IgD-negative memory B cell (primary cell): ENCODE results near the gene ZNF423. TPM values are rescaled to one million over a fixed set of nuclear protein-coding genes. Genes with fewer than 3 reads are reported as not detected.

Source experiments
- H3K27ac Mint-ChIP-seq, 3 donors: one replicate each; pipeline ENCODE4 v1.8.0; 2020 to 2022; ENCODE audit warnings: mild to moderate bottlenecking in 3 of 3, mixed read lengths in 3 of 3, moderate library complexity in 1 of 3
- H3K27me3 Mint-ChIP-seq: one replicate; pipeline ENCODE4 v1.8.0; 2021; ENCODE audit warnings: mixed read lengths
- H3K36me3 Mint-ChIP-seq: one replicate; pipeline ENCODE4 v1.8.0; 2020; ENCODE audit warnings: mild to moderate bottlenecking, mixed read lengths
- H3K4me1 Mint-ChIP-seq, 3 donors: one replicate each; pipeline ENCODE4 v1.8.0; 2020 to 2022; ENCODE audit warnings: mixed read lengths in 3 of 3, mild to moderate bottlenecking in 1 of 3
- H3K4me3 Mint-ChIP-seq, 4 donors: one replicate each; pipeline ENCODE4 v1.8.0; 2020 to 2022; ENCODE audit warnings: mild to moderate bottlenecking in 4 of 4, mixed read lengths in 4 of 4, moderate library complexity in 3 of 4
- H3K9me3 Mint-ChIP-seq, 3 donors: one replicate each; pipeline ENCODE4 v1.8.0; 2020 to 2021; ENCODE audit warnings: mixed read lengths in 3 of 3, mild to moderate bottlenecking in 1 of 3
- polyA plus RNA-seq: library from polyadenylated mRNA; unstranded; fragments of 300-500 nt; fragmentation: Illumina TruSeq; gene quantifications from one replicate; pipeline ENCODE4 v1.2.3, GENCODE V29; 2021

The ZNF423 gene
- polyA plus RNA-seq, 1 donor from 2014 or later, result not detected

DNA sequence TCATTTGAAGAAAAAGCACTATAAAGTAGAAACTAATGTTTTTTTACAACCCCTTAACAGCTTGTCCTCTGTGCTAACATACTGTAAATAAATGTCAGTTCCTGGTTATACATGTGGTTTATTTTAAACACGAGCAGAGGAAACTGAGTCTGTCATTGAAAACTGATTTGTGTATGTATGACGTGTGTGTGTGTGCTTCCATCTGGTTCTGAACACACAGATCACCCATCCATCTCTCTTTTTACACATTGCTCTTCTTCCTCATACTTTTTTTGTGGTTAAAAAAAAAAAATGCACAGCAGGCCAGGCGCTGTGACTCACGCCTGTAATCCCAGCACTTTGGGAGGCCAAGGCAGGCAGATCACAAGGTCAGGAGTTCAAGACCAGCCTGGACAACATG, 49.5 kb downstream of the ZNF423 start:
- peaks cover 9% of the 10 kb centered on the region for H3K27me3 Mint-ChIP-seq
- H3K27ac Mint-ChIP-seq, result no peak overlapping the region
- H3K9me3 Mint-ChIP-seq, result peaks cover 0 to 2% (median 0%) of the 10 kb centered on the region in 3 donors
- no peak overlapping the region for H3K4me3 Mint-ChIP-seq
- peaks cover 0 to 2% (median 0%) of the 10 kb centered on the region in 3 donors for H3K4me1 Mint-ChIP-seq
- no peaks in the 10 kb centered on the region for H3K36me3 Mint-ChIP-seq

DNA sequence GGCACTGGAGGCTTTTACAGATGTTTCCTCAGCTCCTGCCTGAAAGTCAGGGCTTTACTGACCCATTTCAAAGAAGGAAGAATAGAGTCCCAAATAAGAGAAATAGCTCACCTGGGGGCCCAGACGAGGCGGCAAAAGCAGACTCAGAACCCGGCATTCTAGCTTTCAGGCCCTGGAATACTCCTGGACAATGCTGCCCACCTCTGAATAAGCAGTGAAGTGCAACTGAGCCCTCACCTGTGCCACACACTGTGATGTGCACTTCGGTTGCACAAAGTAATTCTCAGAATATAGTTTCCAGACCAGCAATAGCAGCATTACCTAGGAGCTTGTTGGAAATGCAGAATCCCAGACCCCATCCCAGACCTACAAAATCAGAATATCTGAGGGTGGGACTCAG, 54.6 kb downstream of the ZNF423 start:
- Mint-ChIP-seq H3K4me3 (no peak overlapping the region), H3K36me3 (no peaks in the 10 kb centered on the region), H3K9me3 (peaks cover 0 to 2% (median 1%) of the 10 kb centered on the region in 3 donors), H3K27ac (no peak overlapping the region), H3K27me3 (peaks cover 10% of the 10 kb centered on the region), H3K4me1 (no peaks in the 10 kb centered on the region)

DNA sequence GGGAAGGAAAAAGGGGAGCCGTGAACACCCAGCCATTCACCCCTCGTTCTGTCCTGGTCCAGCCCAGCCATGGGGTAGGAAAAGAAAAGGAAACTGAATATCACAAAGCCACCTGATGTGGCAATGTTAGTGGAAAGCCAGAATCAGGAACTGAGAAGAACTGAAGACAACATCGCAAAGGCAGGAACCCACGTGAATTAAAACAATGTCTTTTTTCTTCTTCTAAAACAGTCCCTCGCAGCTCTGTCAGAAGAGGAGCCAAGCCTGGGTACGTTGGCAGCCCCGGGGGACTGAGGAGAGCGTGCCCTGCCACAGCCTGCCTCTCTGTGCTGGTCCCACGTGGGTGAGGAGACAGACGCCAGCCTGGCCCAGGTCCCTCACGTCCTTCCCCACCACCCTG, 55.0 kb downstream of the ZNF423 start:
- Mint-ChIP-seq H3K4me3 (no peak overlapping the region), H3K9me3 (peaks cover 0 to 2% (median 2%) of the 10 kb centered on the region in 3 donors), H3K27me3 (peaks cover 10% of the 10 kb centered on the region), H3K27ac (no peak overlapping the region), H3K4me1 (no peaks in the 10 kb centered on the region), H3K36me3 (no peaks in the 10 kb centered on the region)

DNA sequence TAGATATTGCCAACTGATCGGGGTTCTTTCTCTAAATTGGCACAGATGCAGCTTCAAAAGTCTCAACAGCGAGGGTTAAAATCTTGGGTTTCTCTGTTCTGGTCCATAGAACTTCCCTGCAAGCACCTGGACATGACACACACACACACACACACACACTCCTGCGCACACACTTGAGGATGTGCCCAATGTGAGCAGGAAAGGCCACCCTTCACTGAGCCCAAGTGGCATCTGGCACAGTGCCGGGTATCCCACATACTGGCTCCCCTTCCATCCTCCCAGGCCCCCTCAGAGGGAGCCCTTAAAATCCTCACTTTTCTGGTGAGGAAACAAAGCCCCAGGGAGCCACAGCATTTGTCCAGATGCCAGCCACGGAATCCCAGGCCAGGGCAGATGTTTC, 55.5 kb downstream of the ZNF423 start:
- no peak overlapping the region for H3K4me3 Mint-ChIP-seq
- peaks cover 10% of the 10 kb centered on the region for H3K27me3 Mint-ChIP-seq
- no peak overlapping the region for H3K27ac Mint-ChIP-seq
- H3K4me1 Mint-ChIP-seq, result no peaks in the 10 kb centered on the region
- no peaks in the 10 kb centered on the region for H3K36me3 Mint-ChIP-seq
- peaks cover 0 to 2% (median 2%) of the 10 kb centered on the region in 3 donors for H3K9me3 Mint-ChIP-seq

DNA sequence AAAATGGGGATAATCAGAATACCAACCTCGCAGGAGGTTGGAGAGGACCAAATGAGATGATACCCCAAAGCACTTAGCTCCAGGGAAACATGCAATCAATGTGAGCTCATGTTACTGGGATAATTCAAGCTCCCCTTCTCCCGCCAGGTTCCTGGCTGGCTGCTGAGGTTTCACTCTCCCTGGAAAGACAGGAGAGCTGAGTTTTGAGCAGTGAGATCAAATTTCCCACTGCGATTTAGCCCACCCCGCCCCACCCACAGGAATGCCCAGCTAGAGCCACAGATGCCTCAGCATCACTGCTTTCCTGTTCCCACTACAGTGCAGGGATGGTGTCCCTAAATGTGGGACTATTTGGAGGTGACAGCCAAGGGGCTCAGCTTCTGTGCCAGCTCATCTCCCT, 56.7 kb downstream of the ZNF423 start:
- Mint-ChIP-seq H3K27me3 (peaks cover 8% of the 10 kb centered on the region), H3K36me3 (no peaks in the 10 kb centered on the region)

DNA sequence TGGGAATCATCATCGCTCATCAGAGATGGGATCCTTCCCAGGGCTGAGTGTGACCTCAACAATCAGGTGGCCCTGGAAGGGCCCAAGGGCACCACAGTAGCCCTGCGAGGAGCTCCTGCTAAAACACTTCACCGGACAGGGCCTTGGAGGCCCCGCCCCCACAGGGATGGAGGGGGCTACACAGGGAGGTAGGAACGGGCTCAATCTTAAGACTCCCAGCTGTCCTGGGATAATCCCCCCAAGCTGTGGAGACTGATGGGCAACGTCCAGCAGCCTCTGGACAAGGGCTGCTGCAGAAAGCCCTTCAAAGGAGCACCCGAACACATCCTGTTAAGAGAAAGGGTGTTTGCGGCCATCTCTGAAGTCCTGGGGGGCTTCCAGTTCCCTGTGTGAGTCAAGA, 60.4 kb downstream of the ZNF423 start:
- Mint-ChIP-seq H3K36me3 (no peaks in the 10 kb centered on the region), H3K9me3 (peaks cover 0 to 5% (median 0%) of the 10 kb centered on the region in 3 donors), H3K4me3 (no peak overlapping the region), H3K4me1 (no peaks in the 10 kb centered on the region), H3K27ac (no peak overlapping the region), H3K27me3 (peaks cover 8% of the 10 kb centered on the region)

More for the DNA sequence above, 56.7 kb downstream of the ZNF423 start:
- peaks cover 0 to 4% (median 0%) of the 10 kb centered on the region in 3 donors for H3K9me3 Mint-ChIP-seq
- no peak overlapping the region for H3K4me3 Mint-ChIP-seq
- no peaks in the 10 kb centered on the region for H3K4me1 Mint-ChIP-seq
- H3K27ac Mint-ChIP-seq, result no peak overlapping the region

DNA sequence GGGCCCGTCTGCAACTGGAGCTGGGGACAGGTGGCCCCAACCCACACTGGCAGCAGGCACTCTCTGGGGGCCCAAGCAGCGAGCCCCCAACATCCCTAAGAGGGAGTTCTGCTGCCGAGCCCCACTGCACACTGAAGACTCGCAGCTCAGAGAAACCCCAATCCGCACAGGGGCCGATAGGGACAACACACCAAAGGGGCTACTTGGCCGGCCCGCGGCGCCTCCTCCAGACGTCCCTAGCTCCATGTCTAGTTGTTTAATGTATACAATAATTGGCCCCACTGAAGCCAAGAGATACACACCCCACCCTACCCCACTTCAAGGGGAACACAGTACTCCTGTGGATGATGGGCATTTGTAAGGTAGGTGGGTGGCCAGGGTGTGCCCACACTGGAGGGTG, 62.7 kb downstream of the ZNF423 start:
- Mint-ChIP-seq H3K4me1 (no peaks in the 10 kb centered on the region), H3K4me3 (no peak overlapping the region), H3K36me3 (no peaks in the 10 kb centered on the region), H3K27ac (no peak overlapping the region), H3K27me3 (peaks cover 8% of the 10 kb centered on the region), H3K9me3 (peaks cover 0 to 8% (median 0%) of the 10 kb centered on the region in 3 donors)

DNA sequence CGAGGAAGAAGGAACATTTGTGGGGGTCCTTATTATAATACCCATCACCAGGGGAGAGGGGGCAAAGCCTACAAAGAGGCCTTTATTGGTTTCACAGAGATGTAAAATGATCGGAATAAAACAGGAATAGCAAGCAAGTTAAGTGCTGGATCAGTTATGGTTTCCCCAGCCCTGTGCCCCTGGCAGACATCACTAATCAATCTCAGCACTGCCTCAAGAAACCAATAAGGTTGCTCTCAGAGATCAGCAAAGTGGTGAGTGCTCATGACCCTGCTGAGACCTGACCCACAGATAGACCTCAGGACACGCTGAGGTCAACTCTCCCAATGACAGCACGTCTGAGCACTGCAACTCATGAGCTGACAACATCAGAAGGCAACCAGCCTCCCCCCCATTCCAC, 66.3 kb downstream of the ZNF423 start:
- Mint-ChIP-seq H3K4me3 (no peak overlapping the region), H3K36me3 (no peaks in the 10 kb centered on the region), H3K4me1 (no peaks in the 10 kb centered on the region), H3K27me3 (peaks cover 8% of the 10 kb centered on the region), H3K9me3 (peaks cover 0 to 7% (median 0%) of the 10 kb centered on the region in 3 donors), H3K27ac (no peak overlapping the region)

DNA sequence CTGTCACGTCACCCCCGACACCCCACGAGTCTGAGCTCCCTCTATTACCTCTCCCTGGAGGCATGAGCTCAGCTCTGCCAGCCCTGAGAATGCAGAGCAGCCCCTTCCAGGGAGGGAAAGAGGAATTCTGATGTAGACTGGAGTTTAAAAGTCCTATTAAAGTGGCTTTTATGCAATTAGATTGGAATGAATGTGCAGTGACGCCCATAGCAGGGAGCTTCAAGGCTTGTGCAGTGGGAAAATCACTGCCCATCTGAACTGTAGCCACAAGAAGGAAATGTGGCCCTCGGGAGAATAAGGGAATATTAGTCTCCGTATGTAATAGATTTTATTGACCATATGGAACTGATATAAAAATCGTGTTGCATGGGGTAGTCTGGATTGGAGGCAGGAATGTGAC, 66.9 kb downstream of the ZNF423 start:
- H3K27me3 Mint-ChIP-seq, result peaks cover 8% of the 10 kb centered on the region

DNA sequence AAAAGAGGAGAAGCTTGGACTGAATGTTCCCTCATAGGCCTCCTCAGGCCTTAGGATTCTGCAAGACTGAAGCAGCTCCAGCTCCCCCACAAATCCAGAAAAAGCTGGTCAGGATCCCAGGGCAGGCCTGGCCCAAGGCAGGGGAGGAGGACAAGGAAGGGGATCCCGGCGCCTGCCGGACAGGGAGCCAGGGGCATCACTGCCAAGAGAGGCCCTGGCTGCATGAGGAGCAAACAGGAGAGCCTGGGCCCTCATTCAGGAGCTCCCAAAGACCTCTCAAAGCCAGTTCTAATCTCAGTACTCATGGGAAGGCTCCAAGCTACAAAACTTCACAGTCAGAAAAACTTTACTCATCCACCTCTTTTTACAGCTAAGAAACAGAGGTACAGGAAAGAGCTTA, 67.3 kb downstream of the ZNF423 start:
- Mint-ChIP-seq H3K36me3 (no peaks in the 10 kb centered on the region), H3K4me3 (no peak overlapping the region), H3K27ac (no peak overlapping the region), H3K4me1 (no peaks in the 10 kb centered on the region), H3K9me3 (peaks cover 0 to 4% (median 0%) of the 10 kb centered on the region in 3 donors), H3K27me3 (peaks cover 8% of the 10 kb centered on the region)

More for the DNA sequence above, 66.9 kb downstream of the ZNF423 start:
- Mint-ChIP-seq H3K36me3 (no peaks in the 10 kb centered on the region), H3K9me3 (peaks cover 0 to 4% (median 0%) of the 10 kb centered on the region in 3 donors), H3K27ac (no peak overlapping the region), H3K4me3 (no peak overlapping the region), H3K4me1 (no peaks in the 10 kb centered on the region)

DNA sequence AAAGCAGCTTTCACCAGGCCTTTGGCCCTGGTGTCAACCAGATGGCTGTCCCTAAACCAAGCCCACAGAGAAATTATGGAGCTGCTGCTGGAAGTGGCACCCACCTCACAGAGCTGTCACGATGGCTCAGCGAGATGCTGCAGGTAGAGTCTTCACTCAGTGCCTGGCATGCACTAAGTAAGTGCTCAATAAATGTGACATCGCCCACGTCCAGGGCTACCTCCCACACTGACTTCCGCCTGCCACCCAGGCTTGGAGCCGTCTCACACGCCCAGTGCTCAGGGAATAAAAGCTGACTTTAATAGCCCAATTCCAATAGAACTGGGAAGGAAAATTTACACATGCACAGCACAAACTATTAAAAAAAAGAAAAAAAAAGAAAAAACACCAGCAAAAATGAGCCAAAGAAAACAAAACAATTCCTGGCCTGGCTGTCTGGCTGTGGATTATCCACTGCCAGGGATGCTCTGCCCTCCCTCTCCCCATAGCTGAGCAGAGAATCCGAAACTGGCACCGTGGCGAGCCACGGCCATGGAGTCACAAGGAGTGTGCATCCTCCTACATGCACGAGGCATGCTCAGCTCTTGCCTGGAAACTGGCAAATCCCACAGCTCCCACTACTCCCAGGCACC, 68.9 kb downstream of the ZNF423 start:
- Mint-ChIP-seq H3K4me3 (no peak overlapping the region), H3K27me3 (peaks cover 6% of the 10 kb centered on the region), H3K4me1 (no peaks in the 10 kb centered on the region), H3K27ac (no peak overlapping the region), H3K9me3 (peaks cover 0 to 4% (median 0%) of the 10 kb centered on the region in 3 donors), H3K36me3 (no peaks in the 10 kb centered on the region)

DNA sequence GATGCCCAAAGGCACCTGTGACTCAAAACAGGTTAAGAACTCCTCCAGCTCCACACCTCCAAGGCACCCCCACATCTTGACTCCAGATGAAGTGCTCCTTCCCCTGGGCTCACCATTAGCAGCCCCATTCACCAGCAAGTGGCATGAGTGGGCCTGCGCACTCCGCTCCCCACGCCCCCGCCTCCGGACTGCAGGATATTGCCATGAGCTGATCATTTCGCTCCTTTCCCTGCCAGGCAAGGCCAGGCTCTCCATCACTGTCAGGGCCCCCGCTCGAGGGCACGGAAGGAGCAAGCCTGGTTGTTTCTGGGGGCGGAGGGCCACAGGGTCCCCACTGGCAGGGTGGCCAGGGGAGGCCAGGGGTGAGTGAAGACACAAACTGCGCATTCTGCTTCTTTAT, 69.9 kb downstream of the ZNF423 start:
- peaks cover 0 to 4% (median 0%) of the 10 kb centered on the region in 3 donors for H3K9me3 Mint-ChIP-seq
- no peaks in the 10 kb centered on the region for H3K36me3 Mint-ChIP-seq
- no peak overlapping the region for H3K4me3 Mint-ChIP-seq
- peaks cover 2% of the 10 kb centered on the region for H3K27me3 Mint-ChIP-seq
- H3K4me1 Mint-ChIP-seq, result no peaks in the 10 kb centered on the region
- no peak overlapping the region for H3K27ac Mint-ChIP-seq

DNA sequence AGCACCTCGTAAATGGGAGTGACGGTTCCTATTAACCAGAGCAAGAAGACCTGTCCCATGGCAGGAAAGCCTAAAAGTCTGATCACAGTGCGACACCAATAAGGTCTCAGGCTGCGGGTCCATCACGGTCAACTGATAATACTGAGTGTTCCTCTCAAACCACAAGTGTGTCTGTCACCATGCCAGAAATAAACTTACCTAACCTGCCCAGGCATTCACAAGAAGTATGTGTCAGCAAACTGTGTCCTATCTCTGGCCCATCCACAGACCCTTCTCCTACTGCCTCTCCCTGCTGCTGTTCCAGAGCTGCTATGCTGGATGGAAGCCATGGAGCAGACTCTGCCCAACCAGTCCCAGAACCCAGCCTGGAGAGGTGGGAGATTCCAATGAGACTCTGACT, 73.5 kb downstream of the ZNF423 start:
- H3K4me3 Mint-ChIP-seq, result no peak overlapping the region
- no peak overlapping the region for H3K27ac Mint-ChIP-seq
- H3K36me3 Mint-ChIP-seq, result no peaks in the 10 kb centered on the region
- H3K4me1 Mint-ChIP-seq, result no peaks in the 10 kb centered on the region
- no peaks in the 10 kb centered on the region for H3K9me3 Mint-ChIP-seq
- H3K27me3 Mint-ChIP-seq, result peaks cover 2% of the 10 kb centered on the region

DNA sequence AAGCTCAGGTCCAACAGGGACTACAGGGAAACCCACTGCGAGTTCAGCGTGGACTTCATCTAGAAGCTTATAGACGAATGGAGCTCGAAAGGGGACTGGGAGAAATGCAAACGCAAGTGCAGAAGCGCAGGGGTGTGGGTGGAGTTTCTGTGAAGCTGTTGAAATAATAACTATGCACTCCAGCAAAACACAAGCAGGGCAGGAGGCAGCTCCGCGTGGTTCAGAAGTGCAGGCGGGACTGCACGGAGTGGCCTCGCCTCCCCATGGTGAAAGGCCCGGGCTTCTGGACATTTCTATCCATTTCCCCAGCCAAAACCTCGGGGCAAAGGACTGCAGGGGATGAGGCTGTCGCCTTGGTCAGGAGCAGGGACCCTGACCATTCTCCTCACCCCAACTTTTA, 74.5 kb downstream of the ZNF423 start:
- Mint-ChIP-seq H3K27ac (no peak overlapping the region), H3K4me1 (no peaks in the 10 kb centered on the region), H3K27me3 (peaks cover 2% of the 10 kb centered on the region), H3K4me3 (no peak overlapping the region), H3K9me3 (no peaks in the 10 kb centered on the region), H3K36me3 (no peaks in the 10 kb centered on the region)

DNA sequence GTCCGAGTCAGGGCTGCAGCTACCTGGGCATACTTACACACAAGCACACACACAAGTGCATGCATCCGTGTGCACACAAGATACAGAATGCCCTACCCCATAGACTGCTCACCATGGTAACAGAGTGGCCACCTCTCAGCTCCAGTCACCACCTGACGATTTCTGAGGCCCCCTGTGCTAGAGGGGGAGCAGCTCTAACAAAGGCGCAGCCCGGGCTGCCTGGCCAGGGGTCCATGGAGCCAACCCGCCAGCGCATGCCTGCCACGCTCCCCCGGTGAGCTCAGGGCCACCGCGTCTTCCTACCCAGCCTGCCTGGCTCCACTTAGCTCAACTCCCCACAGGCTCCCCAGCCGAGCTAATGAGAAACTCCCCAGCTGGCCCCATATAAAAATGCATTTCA, 75.5 kb downstream of the ZNF423 start:
- peaks cover 2% of the 10 kb centered on the region for H3K27me3 Mint-ChIP-seq
- no peak overlapping the region for H3K27ac Mint-ChIP-seq
- no peak overlapping the region for H3K4me3 Mint-ChIP-seq
- no peaks in the 10 kb centered on the region for H3K36me3 Mint-ChIP-seq
- H3K9me3 Mint-ChIP-seq, result no peaks in the 10 kb centered on the region
- no peaks in the 10 kb centered on the region for H3K4me1 Mint-ChIP-seq

DNA sequence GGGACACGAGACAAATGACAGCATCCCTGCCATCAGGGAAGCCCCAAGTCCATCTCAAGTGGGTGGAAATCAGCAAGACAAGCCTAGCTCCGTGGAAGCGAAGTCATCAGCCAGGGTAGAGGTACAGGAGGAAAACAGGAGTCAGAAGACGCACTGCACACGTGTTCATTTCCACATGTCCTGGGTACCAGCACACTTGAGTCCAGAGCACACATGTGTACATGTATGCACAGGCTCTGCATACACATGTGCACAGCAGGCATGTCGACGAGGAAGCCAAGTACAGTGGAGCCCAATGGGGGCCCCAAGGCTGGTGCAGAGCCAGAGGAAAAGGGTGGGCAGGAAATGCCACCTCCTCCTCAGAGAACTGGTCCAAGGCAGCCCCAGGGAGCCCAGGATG, 75.9 kb downstream of the ZNF423 start:
- no peaks in the 10 kb centered on the region for H3K36me3 Mint-ChIP-seq
- no peak overlapping the region for H3K27ac Mint-ChIP-seq
- no peak overlapping the region for H3K4me3 Mint-ChIP-seq
- peaks cover 2% of the 10 kb centered on the region for H3K27me3 Mint-ChIP-seq
- H3K9me3 Mint-ChIP-seq, result no peaks in the 10 kb centered on the region
- H3K4me1 Mint-ChIP-seq, result no peaks in the 10 kb centered on the region
